ENCODE measurements around the gene SLCO3A1. TPM values are rescaled to one million over a fixed set of nuclear protein-coding genes. Genes with fewer than 3 reads are reported as not detected.

Gene SLCO3A1
- total and polyA plus RNA-seq, 2 of the 8 experiments (the other 6 are each of a cell fraction or from before 2014, with no cell fraction given): 15.1 to 20.4 TPM

DNA sequence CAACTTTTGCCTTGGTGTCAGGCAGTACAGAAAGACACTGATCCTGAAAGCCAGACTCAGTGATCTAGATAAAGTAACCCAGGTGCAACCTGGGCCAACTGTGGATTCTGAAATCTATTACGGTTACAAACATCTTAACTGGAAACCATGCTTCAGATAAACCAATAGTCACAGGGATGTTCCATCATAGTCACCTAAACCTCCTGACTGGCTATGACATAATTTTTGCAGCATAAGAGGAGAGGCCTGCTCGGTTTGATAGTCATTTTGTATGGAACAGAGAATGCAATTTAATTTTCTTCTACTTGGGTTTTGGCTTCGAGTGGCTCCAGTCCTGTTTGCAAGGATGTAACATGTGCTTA is 3.7 kb downstream of the SLCO3A1 start (continued):
- TF ChIP-seq, protein P1, sequence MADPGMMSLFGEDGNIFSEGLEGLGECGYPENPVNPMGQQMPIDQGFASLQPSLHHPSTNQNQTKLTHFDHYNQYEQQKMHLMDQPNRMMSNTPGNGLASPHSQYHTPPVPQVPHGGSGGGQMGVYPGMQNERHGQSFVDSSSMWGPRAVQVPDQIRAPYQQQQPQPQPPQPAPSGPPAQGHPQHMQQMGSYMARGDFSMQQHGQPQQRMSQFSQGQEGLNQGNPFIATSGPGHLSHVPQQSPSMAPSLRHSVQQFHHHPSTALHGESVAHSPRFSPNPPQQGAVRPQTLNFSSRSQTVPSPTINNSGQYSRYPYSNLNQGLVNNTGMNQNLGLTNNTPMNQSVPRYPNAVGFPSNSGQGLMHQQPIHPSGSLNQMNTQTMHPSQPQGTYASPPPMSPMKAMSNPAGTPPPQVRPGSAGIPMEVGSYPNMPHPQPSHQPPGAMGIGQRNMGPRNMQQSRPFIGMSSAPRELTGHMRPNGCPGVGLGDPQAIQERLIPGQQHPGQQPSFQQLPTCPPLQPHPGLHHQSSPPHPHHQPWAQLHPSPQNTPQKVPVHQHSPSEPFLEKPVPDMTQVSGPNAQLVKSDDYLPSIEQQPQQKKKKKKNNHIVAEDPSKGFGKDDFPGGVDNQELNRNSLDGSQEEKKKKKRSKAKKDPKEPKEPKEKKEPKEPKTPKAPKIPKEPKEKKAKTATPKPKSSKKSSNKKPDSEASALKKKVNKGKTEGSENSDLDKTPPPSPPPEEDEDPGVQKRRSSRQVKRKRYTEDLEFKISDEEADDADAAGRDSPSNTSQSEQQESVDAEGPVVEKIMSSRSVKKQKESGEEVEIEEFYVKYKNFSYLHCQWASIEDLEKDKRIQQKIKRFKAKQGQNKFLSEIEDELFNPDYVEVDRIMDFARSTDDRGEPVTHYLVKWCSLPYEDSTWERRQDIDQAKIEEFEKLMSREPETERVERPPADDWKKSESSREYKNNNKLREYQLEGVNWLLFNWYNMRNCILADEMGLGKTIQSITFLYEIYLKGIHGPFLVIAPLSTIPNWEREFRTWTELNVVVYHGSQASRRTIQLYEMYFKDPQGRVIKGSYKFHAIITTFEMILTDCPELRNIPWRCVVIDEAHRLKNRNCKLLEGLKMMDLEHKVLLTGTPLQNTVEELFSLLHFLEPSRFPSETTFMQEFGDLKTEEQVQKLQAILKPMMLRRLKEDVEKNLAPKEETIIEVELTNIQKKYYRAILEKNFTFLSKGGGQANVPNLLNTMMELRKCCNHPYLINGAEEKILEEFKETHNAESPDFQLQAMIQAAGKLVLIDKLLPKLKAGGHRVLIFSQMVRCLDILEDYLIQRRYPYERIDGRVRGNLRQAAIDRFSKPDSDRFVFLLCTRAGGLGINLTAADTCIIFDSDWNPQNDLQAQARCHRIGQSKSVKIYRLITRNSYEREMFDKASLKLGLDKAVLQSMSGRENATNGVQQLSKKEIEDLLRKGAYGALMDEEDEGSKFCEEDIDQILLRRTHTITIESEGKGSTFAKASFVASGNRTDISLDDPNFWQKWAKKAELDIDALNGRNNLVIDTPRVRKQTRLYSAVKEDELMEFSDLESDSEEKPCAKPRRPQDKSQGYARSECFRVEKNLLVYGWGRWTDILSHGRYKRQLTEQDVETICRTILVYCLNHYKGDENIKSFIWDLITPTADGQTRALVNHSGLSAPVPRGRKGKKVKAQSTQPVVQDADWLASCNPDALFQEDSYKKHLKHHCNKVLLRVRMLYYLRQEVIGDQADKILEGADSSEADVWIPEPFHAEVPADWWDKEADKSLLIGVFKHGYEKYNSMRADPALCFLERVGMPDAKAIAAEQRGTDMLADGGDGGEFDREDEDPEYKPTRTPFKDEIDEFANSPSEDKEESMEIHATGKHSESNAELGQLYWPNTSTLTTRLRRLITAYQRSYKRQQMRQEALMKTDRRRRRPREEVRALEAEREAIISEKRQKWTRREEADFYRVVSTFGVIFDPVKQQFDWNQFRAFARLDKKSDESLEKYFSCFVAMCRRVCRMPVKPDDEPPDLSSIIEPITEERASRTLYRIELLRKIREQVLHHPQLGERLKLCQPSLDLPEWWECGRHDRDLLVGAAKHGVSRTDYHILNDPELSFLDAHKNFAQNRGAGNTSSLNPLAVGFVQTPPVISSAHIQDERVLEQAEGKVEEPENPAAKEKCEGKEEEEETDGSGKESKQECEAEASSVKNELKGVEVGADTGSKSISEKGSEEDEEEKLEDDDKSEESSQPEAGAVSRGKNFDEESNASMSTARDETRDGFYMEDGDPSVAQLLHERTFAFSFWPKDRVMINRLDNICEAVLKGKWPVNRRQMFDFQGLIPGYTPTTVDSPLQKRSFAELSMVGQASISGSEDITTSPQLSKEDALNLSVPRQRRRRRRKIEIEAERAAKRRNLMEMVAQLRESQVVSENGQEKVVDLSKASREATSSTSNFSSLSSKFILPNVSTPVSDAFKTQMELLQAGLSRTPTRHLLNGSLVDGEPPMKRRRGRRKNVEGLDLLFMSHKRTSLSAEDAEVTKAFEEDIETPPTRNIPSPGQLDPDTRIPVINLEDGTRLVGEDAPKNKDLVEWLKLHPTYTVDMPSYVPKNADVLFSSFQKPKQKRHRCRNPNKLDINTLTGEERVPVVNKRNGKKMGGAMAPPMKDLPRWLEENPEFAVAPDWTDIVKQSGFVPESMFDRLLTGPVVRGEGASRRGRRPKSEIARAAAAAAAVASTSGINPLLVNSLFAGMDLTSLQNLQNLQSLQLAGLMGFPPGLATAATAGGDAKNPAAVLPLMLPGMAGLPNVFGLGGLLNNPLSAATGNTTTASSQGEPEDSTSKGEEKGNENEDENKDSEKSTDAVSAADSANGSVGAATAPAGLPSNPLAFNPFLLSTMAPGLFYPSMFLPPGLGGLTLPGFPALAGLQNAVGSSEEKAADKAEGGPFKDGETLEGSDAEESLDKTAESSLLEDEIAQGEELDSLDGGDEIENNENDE (IDR thresholded peaks at IDR 0.05; ENCODE audit: insufficient replicate concordance, low read length): no peak
- TF ChIP-seq HDAC6 (IDR thresholded peaks at IDR 0.05; ENCODE audit: low read depth, low read length) (no peak), KDM4A (IDR thresholded peaks at IDR 0.05; ENCODE audit: low read depth, low read length, severe bottlenecking) (no peak), CTBP2 (IDR thresholded peaks at IDR 0.05; ENCODE audit: borderline replicate concordance, insufficient read depth, insufficient read length, low read length) (no peak)
- TF ChIP-seq, protein P2, sequence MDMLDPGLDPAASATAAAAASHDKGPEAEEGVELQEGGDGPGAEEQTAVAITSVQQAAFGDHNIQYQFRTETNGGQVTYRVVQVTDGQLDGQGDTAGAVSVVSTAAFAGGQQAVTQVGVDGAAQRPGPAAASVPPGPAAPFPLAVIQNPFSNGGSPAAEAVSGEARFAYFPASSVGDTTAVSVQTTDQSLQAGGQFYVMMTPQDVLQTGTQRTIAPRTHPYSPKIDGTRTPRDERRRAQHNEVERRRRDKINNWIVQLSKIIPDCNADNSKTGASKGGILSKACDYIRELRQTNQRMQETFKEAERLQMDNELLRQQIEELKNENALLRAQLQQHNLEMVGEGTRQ (IDR thresholded peaks at IDR 0.05; ENCODE audit: low read length): no peak
- TF ChIP-seq, protein P3, sequence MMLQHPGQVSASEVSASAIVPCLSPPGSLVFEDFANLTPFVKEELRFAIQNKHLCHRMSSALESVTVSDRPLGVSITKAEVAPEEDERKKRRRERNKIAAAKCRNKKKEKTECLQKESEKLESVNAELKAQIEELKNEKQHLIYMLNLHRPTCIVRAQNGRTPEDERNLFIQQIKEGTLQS (IDR thresholded peaks at IDR 0.05; ENCODE audit: insufficient read depth, low read depth, low read length): no peak
